DND-41 (cell line): ENCODE measurements around the gene WTIP.
A peak's percentile ranks its signal among the peaks of the same experiment; 100 is the strongest.

Experiments used
- ATAC-seq: fragments of 200-7000 bp; cut with Tn5 transposase; 3 replicates; pipeline ENCODE4 v1.9.1; 2021; ENCODE audit warnings: low read depth; ENCODE audit not compliant: insufficient read depth
- DNase-seq: peaks from one replicate; pipeline ENCODE4 v3.0.0-alpha.2; 2020
- H2AFZ ChIP-seq: 2 replicates; pipeline ENCODE4 v1.6.0; 2012; ENCODE audit warnings: low read depth, low read length
- H3K27ac ChIP-seq: 2 replicates; pipeline ENCODE4 v1.5.1; 2012; ENCODE audit warnings: low read length, inconsistent platforms
- H3K27me3 ChIP-seq: fragments of 200-600 bp; sonication (generic); 2 replicates; pipeline ENCODE4 v1.6.0; 2012; ENCODE audit warnings: low read length, mild to moderate bottlenecking, inconsistent platforms; ENCODE audit not compliant: insufficient read depth, poor library complexity
- H3K36me3 ChIP-seq: 2 replicates; pipeline ENCODE4 v1.5.1; 2012; ENCODE audit warnings: low read length, inconsistent platforms; ENCODE audit not compliant: insufficient read depth
- H3K4me1 ChIP-seq: 2 replicates; pipeline ENCODE4 v1.5.1; 2012; ENCODE audit warnings: mild to moderate bottlenecking, low read length; ENCODE audit not compliant: insufficient read depth
- H3K4me2 ChIP-seq: 2 replicates; pipeline ENCODE4 v1.6.0; 2012; ENCODE audit warnings: mild to moderate bottlenecking, moderate library complexity, low read length, inconsistent platforms; ENCODE audit not compliant: insufficient read depth
- H3K4me3 ChIP-seq, 2 experiments: fragments of 200-600 bp in 1 of 2; shearing (Covaris generic) in 1 of 2; 2 replicates each; pipeline ENCODE4 v1.5.1; 2012 to 2016; ENCODE audit warnings: inconsistent platforms in 2 of 2, low read length in 2 of 2, mild to moderate bottlenecking in 2 of 2, low read depth in 1 of 2, moderate library complexity in 1 of 2
- H3K79me2 ChIP-seq: 2 replicates; pipeline ENCODE4 v1.6.0; 2012; ENCODE audit warnings: low read length, inconsistent platforms; ENCODE audit not compliant: insufficient read depth
- H3K9ac ChIP-seq: 2 replicates; pipeline ENCODE4 v1.6.0; 2012; ENCODE audit warnings: low read depth, mild to moderate bottlenecking, inconsistent platforms, low read length, moderate library complexity
- H3K9me3 ChIP-seq: 2 replicates; pipeline ENCODE4 v1.5.1; 2012; ENCODE audit warnings: low read length, moderate library complexity, mild to moderate bottlenecking, inconsistent platforms; ENCODE audit not compliant: insufficient read depth, severe bottlenecking
- H4K20me1 ChIP-seq: 2 replicates; pipeline ENCODE4 v1.6.0; 2012; ENCODE audit warnings: low read length; ENCODE audit not compliant: insufficient read depth
- CTCF ChIP-seq: IDR thresholded peaks from 2 replicates; pipeline ENCODE4 v1.5.1; 2012; ENCODE audit warnings: borderline replicate concordance, low read length, moderate library complexity, mild to moderate bottlenecking; ENCODE audit not compliant: poor library complexity, severe bottlenecking; ENCODE audit errors: extremely low read depth
- EZH2 ChIP-seq: IDR thresholded peaks from 3 replicates; pipeline ENCODE4 v1.6.1; 2012; ENCODE audit warnings: borderline replicate concordance, low read depth, mild to moderate bottlenecking, moderate library complexity, low read length, inconsistent platforms; ENCODE audit not compliant: severe bottlenecking

WTIP gene

GRCh38 chr19:34499155-34499834, 17.7 kb downstream of the WTIP start:
- H3K9me3 ChIP-seq, result no peaks in the 10 kb centered on the region
- no peak overlapping the region for H3K4me3 ChIP-seq
- H3K79me2 ChIP-seq, result no peaks in the 10 kb centered on the region
- no peaks in the 10 kb centered on the region for H3K36me3 ChIP-seq
- peaks cover 5% of the 10 kb centered on the region for H3K4me1 ChIP-seq
- H3K27ac ChIP-seq, result no peak overlapping the region
- 0 out of 2 replicates have a peak, but pooled peaks cover 8% of the 10 kb centered on the region for H4K20me1 ChIP-seq
- H3K9ac ChIP-seq, result no peak overlapping the region
- no peaks in the 10 kb centered on the region for H3K27me3 ChIP-seq
- no peak overlapping the region for H3K4me2 ChIP-seq
- DNase-seq (no peak), ATAC-seq (no peak)
- TF ChIP-seq EZH2 (no peak), CTCF (no peak)
- no peak overlapping the region for H2AFZ ChIP-seq

GRCh38 chr19:34500656-34501120, 19.1 kb downstream of the WTIP start:
- TF ChIP-seq CTCF (no peak), EZH2 (no peak)
- DNase-seq (no peak), ATAC-seq (no peak)
- Histone ChIP-seq H3K36me3 (no peaks in the 10 kb centered on the region), H4K20me1 (0 out of 2 replicates have a peak, but pooled peaks cover 8% of the 10 kb centered on the region), H3K9ac (no peak overlapping the region), H3K9me3 (no peaks in the 10 kb centered on the region), H3K79me2 (no peaks in the 10 kb centered on the region), H3K4me3 (no peak overlapping the region), H3K4me1 (peaks cover 5% of the 10 kb centered on the region), H2AFZ (no peak overlapping the region), H3K27me3 (no peaks in the 10 kb centered on the region), H3K4me2 (no peak overlapping the region), H3K27ac (no peak overlapping the region)

GRCh38 chr19:34501339-34502320, 20.1 kb downstream of the WTIP start:
- peaks cover 5% of the 10 kb centered on the region for H3K4me1 ChIP-seq
- H4K20me1 ChIP-seq, result 0 out of 2 replicates have a peak, but pooled peaks cover 8% of the 10 kb centered on the region
- no peaks in the 10 kb centered on the region for H3K9me3 ChIP-seq
- peak overlapping the region; percentile 53 for H2AFZ ChIP-seq
- peak; percentile 83 for DNase-seq
- H3K4me2 ChIP-seq, result peak overlapping the region; percentile 28; the same call in 1 of the 2 replicates
- no peak overlapping the region for H3K9ac ChIP-seq
- no peaks in the 10 kb centered on the region for H3K79me2 ChIP-seq
- no peaks in the 10 kb centered on the region for H3K27me3 ChIP-seq
- H3K4me3 ChIP-seq, result no peak overlapping the region
- H3K36me3 ChIP-seq, result no peaks in the 10 kb centered on the region
- TF ChIP-seq EZH2 (no peak), CTCF (peak; percentile 97)
- ATAC-seq, result peak; percentile 95
- H3K27ac ChIP-seq, result no peak overlapping the region
